AG20443 (cell line): Measurements from ENCODE around the gene MEGF8.

Experiments
- DNase-seq: peaks from one replicate; pipeline ENCODE4 v3.0.0; 2012; ENCODE audit warnings: low spot score, mixed read lengths

Gene MEGF8

GRCh38 chr19:42353341-42354015 lies 28.0 kb downstream of the MEGF8 start:
- no peak for DNase-seq

- DNase-seq: no peak
These were observed 30.5 kb downstream of the MEGF8 start for GRCh38 chr19:42355896-42356295.

- DNase-seq: no peak
These were observed 31.3 kb downstream of the MEGF8 start for GRCh38 chr19:42356686-42357085.

- DNase-seq: no peak
These were observed 31.9 kb downstream of the MEGF8 start for GRCh38 chr19:42357290-42357689.

- DNase-seq: no peak
These were observed 35.5 kb downstream of the MEGF8 start for GRCh38 chr19:42360787-42361544.

GRCh38 chr19:42361545-42361910 lies 36.1 kb downstream of the MEGF8 start:
- DNase-seq: no peak

- DNase-seq: no peak
These were observed 36.9 kb downstream of the MEGF8 start for GRCh38 chr19:42362342-42362741.

- no peak for DNase-seq
These were observed 37.5 kb downstream of the MEGF8 start for GRCh38 chr19:42362891-42363440.

- no peak for DNase-seq
These were observed 38.3 kb downstream of the MEGF8 start for GRCh38 chr19:42363614-42364346.

GRCh38 chr19:42366673-42367072 lies 41.2 kb downstream of the MEGF8 start:
- DNase-seq: no peak

- DNase-seq: no peak
These were observed 42.5 kb downstream of the MEGF8 start for GRCh38 chr19:42367929-42368328.

GRCh38 chr19:42368360-42368759 lies 42.9 kb downstream of the MEGF8 start:
- DNase-seq: no peak

GRCh38 chr19:42368765-42369164 lies 43.3 kb downstream of the MEGF8 start:
- DNase-seq: no peak

- DNase-seq: no peak
These were observed 44.1 kb downstream of the MEGF8 start for GRCh38 chr19:42369433-42370067.

GRCh38 chr19:42370068-42370520 lies 44.7 kb downstream of the MEGF8 start:
- DNase-seq: no peak

- no peak for DNase-seq
These were observed 45.3 kb downstream of the MEGF8 start for GRCh38 chr19:42370626-42371175.

GRCh38 chr19:42374826-42375376 lies 49.5 kb downstream of the MEGF8 start:
- DNase-seq: no peak

- no peak for DNase-seq
These were observed 50.2 kb downstream of the MEGF8 start for GRCh38 chr19:42375415-42376176.

GRCh38 chr19:42376177-42376555 lies 50.7 kb downstream of the MEGF8 start:
- DNase-seq: no peak
